CD14-positive monocyte (primary cell): ENCODE data around the gene ABT1. TPM values are rescaled to one million over a fixed set of nuclear protein-coding genes. Genes with fewer than 3 reads are reported as not detected.

Experiments used
- DNase-seq, 3 donors: peaks; one replicate each; pipeline ENCODE4 v3.0.0-alpha.2; 2011 to 2022
- H2AFZ ChIP-seq: 2 replicates; pipeline ENCODE4 v1.6.0; 2012; ENCODE audit warnings: mild to moderate bottlenecking, low read depth, low read length, inconsistent platforms; ENCODE audit not compliant: insufficient read depth, poor library complexity, severe bottlenecking
- H3K27ac ChIP-seq, 2 donors: 1 replicate in 1 of 2; 2 replicates in 1 of 2; pipeline ENCODE4 v1.5.1; 2012 to 2013; ENCODE audit warnings: low read length in 2 of 2, control low read depth in 1 of 2, inconsistent platforms in 1 of 2, low read depth in 1 of 2, mild to moderate bottlenecking in 1 of 2
- H3K27me3 ChIP-seq, 2 donors: one replicate each; pipeline versions ENCODE4 v1.6.0 to v1.6.1; 2011 to 2013; ENCODE audit warnings: low read length in 2 of 2; ENCODE audit not compliant: control insufficient read depth in 2 of 2, insufficient read depth in 2 of 2
- H3K36me3 ChIP-seq, 2 donors: replicated peaks in 1 of 2; 1 replicate in 1 of 2; 2 replicates in 1 of 2; pipeline versions ENCODE4 v1.5.1 to v1.6.1; 2012 to 2013; ENCODE audit warnings: low read length in 2 of 2, control low read depth in 1 of 2, inconsistent platforms in 1 of 2, mild to moderate bottlenecking in 1 of 2; ENCODE audit not compliant: insufficient read depth in 2 of 2, control insufficient read depth in 1 of 2
- H3K4me1 ChIP-seq, 2 donors: 1 replicate in 1 of 2; 2 replicates in 1 of 2; pipeline versions ENCODE4 v1.5.1 to v1.6.1; 2012 to 2013; ENCODE audit warnings: low read length in 2 of 2, control low read depth in 1 of 2, inconsistent platforms in 1 of 2, mild to moderate bottlenecking in 1 of 2, moderate library complexity in 1 of 2; ENCODE audit not compliant: insufficient read depth in 2 of 2, control insufficient read depth in 1 of 2
- H3K4me2 ChIP-seq: replicated peaks from 2 replicates; pipeline ENCODE3; 2012; ENCODE audit warnings: low read length, moderate library complexity, mild to moderate bottlenecking; ENCODE audit not compliant: poor library complexity, severe bottlenecking; ENCODE audit errors: extremely low read depth
- H3K4me3 ChIP-seq, 3 experiments: fragments of 200-600 bp in 1 of 3; sonication (generic) in 1 of 3; replicated peaks in 1 of 3; 1 replicate in 2 of 3; 2 replicates in 1 of 3; pipeline ENCODE4 v1.5.1; 2011 to 2013; ENCODE audit warnings: low read length in 3 of 3, mild to moderate bottlenecking in 3 of 3, control low read depth in 2 of 3, low read depth in 2 of 3, inconsistent platforms in 1 of 3, moderate library complexity in 1 of 3
- H3K79me2 ChIP-seq: 2 replicates; pipeline ENCODE4 v1.6.0; 2012; ENCODE audit warnings: mild to moderate bottlenecking, control low read depth, inconsistent platforms, low read length, moderate library complexity; ENCODE audit not compliant: insufficient read depth
- H3K9ac ChIP-seq: 2 replicates; pipeline ENCODE4 v1.6.0; 2017; ENCODE audit warnings: low read length, mild to moderate bottlenecking; ENCODE audit not compliant: insufficient read depth, poor library complexity, severe bottlenecking
- H3K9me3 ChIP-seq, 2 donors: replicated peaks in 1 of 2; 1 replicate in 1 of 2; 2 replicates in 1 of 2; pipeline versions ENCODE4 v1.5.1 to v1.6.1; 2012 to 2013; ENCODE audit warnings: low read length in 2 of 2, control low read depth in 1 of 2; ENCODE audit not compliant: control insufficient read depth in 1 of 2, insufficient read depth in 1 of 2
- H4K20me1 ChIP-seq: 2 replicates; pipeline ENCODE4 v1.6.0; 2012; ENCODE audit warnings: mild to moderate bottlenecking, low read length, control low read depth, moderate library complexity; ENCODE audit not compliant: insufficient read depth
- H3K27ac Mint-ChIP-seq, 7 donors: one replicate each; pipeline ENCODE4 v1.8.0; 2020; ENCODE audit warnings: mild to moderate bottlenecking in 7 of 7, mixed read lengths in 7 of 7, moderate library complexity in 6 of 7, inconsistent platforms in 2 of 7
- H3K27me3 Mint-ChIP-seq, 3 donors: one replicate each; pipeline ENCODE4 v1.8.0; 2021 to 2022; ENCODE audit warnings: low read depth in 3 of 3, mild to moderate bottlenecking in 3 of 3, mixed read lengths in 3 of 3, moderate library complexity in 3 of 3, inconsistent platforms in 1 of 3
- H3K36me3 Mint-ChIP-seq, 2 donors: one replicate each; pipeline ENCODE4 v1.8.0; 2020; ENCODE audit warnings: mixed read lengths in 2 of 2, inconsistent platforms in 1 of 2, mild to moderate bottlenecking in 1 of 2
- H3K4me1 Mint-ChIP-seq: one replicate; pipeline ENCODE4 v1.8.0; 2020; ENCODE audit warnings: mild to moderate bottlenecking, mixed read lengths
- H3K4me3 Mint-ChIP-seq, 2 donors: one replicate each; pipeline ENCODE4 v1.8.0; 2020; ENCODE audit warnings: mild to moderate bottlenecking in 2 of 2, mixed read lengths in 2 of 2, moderate library complexity in 1 of 2
- H3K9me3 Mint-ChIP-seq, 7 donors: one replicate each; pipeline ENCODE4 v1.8.0; 2020 to 2022; ENCODE audit warnings: mixed read lengths in 7 of 7, mild to moderate bottlenecking in 6 of 7, moderate library complexity in 6 of 7, inconsistent platforms in 2 of 7
- CTCF ChIP-seq: fragments of 200-600 bp; IDR thresholded peaks from one replicate; pipeline ENCODE4 v1.8.0; 2022; ENCODE audit warnings: antibody characterized with exemption, mild to moderate bottlenecking
- WGBS: methylation state at CpG from one replicate; pipeline ENCODE4 v1.1.5; 2013; ENCODE audit warnings: missing lambda C conversion rate; ENCODE audit not compliant: insufficient coverage; 5-methylcytosine and 5-hydroxymethylcytosine counted together
- intact Hi-C, 2 donors: fragments of 100-400 bp; cut with micrococcal nuclease; formaldehyde crosslinking; loops; one replicate each; pipeline versions ENCODE4 v1.15.0 to v1.15.1; 2023
- polyA plus RNA-seq, 3 donors: library from polyadenylated mRNA; depleted of rRNA in 1 of 3; unstranded in 2 of 3; stranded (reverse) in 1 of 3; fragments of 300-500 nt in 2 of 3; fragments of >200 nt in 1 of 3; fragmentation: Illumina TruSeq in 2 of 3; gene quantifications; 1 replicate in 2 of 3; 2 replicates in 1 of 3; pipeline ENCODE4 v1.2.3, GENCODE V29; 2012 to 2021

The ABT1 gene
- polyA plus RNA-seq, 3 donors: 11.6 to 40.6 (median 31.7) TPM

- 0% methylated on average over 11 of the region's 19 CpGs for WGBS
- no peak overlapping the region for H3K27ac Mint-ChIP-seq
- Histone ChIP-seq H3K4me1 (peaks cover 39 to 40% of the 10 kb centered on the region in 2 donors), H3K27me3 (no peaks in the 10 kb centered on the region), H3K27ac (peak overlapping the region in 1 of 2 donors; percentile 21), H3K36me3 (no peaks in the 10 kb centered on the region), H3K4me2 (peak overlapping the region; percentile 74), H4K20me1 (no peaks in the 10 kb centered on the region), H3K4me3 (peak overlapping the region; percentile 41 to 81 (median 78)), H3K9ac (no peak overlapping the region), H3K9me3 (no peaks in the 10 kb centered on the region), H3K79me2 (no peaks in the 10 kb centered on the region), H2AFZ (no peak overlapping the region)
- no peaks in the 10 kb centered on the region for H3K36me3 Mint-ChIP-seq
- no peak overlapping the region for H3K4me3 Mint-ChIP-seq
- DNase-seq: peak; percentile 69 to 83 (median 78)
- no peak for TF ChIP-seq CTCF
- peaks cover 0 to 2% (median 0%) of the 10 kb centered on the region in 7 donors for H3K9me3 Mint-ChIP-seq
- H3K4me1 Mint-ChIP-seq: peaks cover 13% of the 10 kb centered on the region
- H3K27me3 Mint-ChIP-seq: peaks cover 2 to 8% (median 3%) of the 10 kb centered on the region in 3 donors
- intact Hi-C loops: loop anchor here in 1 of 2 donors (2.0 to 10.0 kb wide), 3 partner anchors 15 to 1201 kb away; partner anchors contain the start of gene HMGN4
These were observed 42.9 kb upstream of the ABT1 start for GRCh38 chr6:26553635-26554446.

GRCh38 chr6:26554447-26554696, 42.4 kb upstream of the ABT1 start:
- Histone ChIP-seq H3K27ac (no peak overlapping the region), H3K27me3 (no peaks in the 10 kb centered on the region), H3K4me1 (peaks cover 39 to 40% of the 10 kb centered on the region in 2 donors), H3K4me2 (peak overlapping the region; percentile 74), H3K4me3 (peak overlapping the region in 2 of 3 experiments; percentile 78 to 81), H3K9me3 (no peaks in the 10 kb centered on the region), H3K9ac (no peak overlapping the region), H3K79me2 (no peaks in the 10 kb centered on the region), H4K20me1 (no peaks in the 10 kb centered on the region), H3K36me3 (no peaks in the 10 kb centered on the region), H2AFZ (peak overlapping the region; percentile 41)
- peak overlapping the region in 2 of 7 donors; percentile 76 to 83 for H3K27ac Mint-ChIP-seq
- DNase-seq: no peak
- H3K9me3 Mint-ChIP-seq: peaks cover 0 to 2% (median 0%) of the 10 kb centered on the region in 7 donors
- intact Hi-C loops: loop anchor here in 1 of 2 donors (10.0 kb wide), 2 partner anchors 220 to 1200 kb away; no protein-coding TSS in a partner anchor
- H3K4me1 Mint-ChIP-seq: peaks cover 13% of the 10 kb centered on the region
- no CpG with 5 or more reads among the region's 1 CpG for WGBS
- TF ChIP-seq CTCF: no peak
- peaks cover 2 to 8% (median 3%) of the 10 kb centered on the region in 3 donors for H3K27me3 Mint-ChIP-seq
- H3K4me3 Mint-ChIP-seq: peak overlapping the region; percentile 79 to 90
- no peaks in the 10 kb centered on the region for H3K36me3 Mint-ChIP-seq
